ENCODE data around the gene GRB7.

DNA sequence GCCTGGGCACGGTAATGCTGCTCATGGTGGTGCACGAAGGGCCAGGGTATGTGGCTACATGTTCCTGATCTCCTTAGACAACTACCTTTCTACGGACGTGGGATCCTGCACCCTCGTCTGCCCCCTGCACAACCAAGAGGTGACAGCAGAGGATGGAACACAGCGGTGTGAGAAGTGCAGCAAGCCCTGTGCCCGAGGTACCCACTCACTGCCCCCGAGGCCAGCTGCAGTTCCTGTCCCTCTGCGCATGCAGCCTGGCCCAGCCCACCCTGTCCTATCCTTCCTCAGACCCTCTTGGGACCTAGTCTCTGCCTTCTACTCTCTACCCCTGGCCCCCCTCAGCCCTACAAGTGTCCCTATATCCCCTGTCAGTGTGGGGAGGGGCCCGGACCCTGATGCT, 25.9 kb upstream of the GRB7 start:
- TF ChIP-seq, protein P1, sequence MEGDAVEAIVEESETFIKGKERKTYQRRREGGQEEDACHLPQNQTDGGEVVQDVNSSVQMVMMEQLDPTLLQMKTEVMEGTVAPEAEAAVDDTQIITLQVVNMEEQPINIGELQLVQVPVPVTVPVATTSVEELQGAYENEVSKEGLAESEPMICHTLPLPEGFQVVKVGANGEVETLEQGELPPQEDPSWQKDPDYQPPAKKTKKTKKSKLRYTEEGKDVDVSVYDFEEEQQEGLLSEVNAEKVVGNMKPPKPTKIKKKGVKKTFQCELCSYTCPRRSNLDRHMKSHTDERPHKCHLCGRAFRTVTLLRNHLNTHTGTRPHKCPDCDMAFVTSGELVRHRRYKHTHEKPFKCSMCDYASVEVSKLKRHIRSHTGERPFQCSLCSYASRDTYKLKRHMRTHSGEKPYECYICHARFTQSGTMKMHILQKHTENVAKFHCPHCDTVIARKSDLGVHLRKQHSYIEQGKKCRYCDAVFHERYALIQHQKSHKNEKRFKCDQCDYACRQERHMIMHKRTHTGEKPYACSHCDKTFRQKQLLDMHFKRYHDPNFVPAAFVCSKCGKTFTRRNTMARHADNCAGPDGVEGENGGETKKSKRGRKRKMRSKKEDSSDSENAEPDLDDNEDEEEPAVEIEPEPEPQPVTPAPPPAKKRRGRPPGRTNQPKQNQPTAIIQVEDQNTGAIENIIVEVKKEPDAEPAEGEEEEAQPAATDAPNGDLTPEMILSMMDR (IDR thresholded peaks at IDR 0.05 in 8 of 11, conservative IDR thresholded peaks at IDR 0.05 in 3 of 11) = no peak
- TF ChIP-seq POLR2A (IDR thresholded peaks at IDR 0.05) = no peak

Measured in spleen (tissue), 7 donors.